ENCODE measurements around the gene OGA.

The OGA gene

DNA sequence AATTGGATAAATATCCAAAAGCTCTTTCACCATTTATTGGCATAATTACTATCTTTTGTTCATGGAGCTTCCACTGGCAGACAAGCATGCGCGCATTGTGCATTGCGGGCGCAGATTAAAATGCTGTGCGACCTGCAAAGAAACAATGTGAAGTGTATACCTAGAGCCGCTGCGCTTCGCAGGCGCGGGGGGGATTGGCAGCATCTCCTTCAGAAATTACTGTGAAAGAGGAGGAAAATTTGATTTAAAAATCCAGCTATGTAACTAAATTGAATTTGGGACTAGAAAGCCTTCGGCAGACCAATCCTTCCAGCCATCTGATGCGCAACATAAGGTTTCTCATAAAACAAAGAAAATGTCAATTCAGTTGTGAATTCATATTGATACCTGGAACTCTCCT, 24.7 kb downstream of the OGA start:
- no peak for TF ChIP-seq GATA3 (IDR thresholded peaks at IDR 0.05; ENCODE audit: low read depth, low read length)
- TF ChIP-seq GATA2 (IDR thresholded peaks at IDR 0.05; ENCODE audit: low read depth, low read length) = no peak

DNA sequence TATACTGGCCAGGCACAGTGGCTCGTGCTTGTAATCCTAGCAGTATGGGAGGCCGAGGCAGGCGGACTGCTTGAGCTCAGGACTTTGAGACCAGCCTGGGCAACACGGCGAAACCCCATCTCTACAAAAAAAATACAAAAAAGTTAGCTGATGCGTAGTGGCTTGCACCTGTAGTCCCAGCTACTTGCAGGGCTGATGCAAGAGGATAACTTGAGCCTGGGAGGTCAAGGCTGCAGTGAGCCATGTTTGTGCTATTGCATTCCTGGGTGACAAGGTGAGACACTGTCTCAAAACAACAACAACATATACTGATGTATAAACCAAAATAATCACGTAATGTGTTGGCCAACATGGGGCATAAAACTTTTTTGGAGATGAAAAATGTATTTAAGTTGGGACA, 28.6 kb downstream of the OGA start:
- TF ChIP-seq GATA3 (IDR thresholded peaks at IDR 0.05; ENCODE audit: low read depth, low read length) (no peak), GATA2 (IDR thresholded peaks at IDR 0.05; ENCODE audit: low read depth, low read length) (no peak)

DNA sequence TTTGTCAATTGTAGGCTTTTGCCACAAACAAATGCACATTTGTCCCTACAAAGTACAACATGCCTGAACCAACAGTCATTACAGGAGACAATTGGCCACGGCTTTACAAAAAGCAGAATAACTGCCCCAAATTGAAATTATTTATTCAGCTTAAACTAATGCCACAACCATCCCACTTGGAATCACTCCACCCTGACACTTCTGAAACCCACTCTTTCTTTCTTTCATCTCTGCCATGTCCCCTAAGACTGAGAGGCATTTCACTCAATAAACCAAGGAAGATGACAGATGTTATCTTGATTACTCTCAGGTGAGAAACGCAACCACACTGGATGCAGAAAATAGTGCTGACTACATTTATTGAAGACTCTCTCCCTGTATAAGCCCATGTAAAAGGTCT, 32.4 kb downstream of the OGA start:
- TF ChIP-seq GATA3 (IDR thresholded peaks at IDR 0.05; ENCODE audit: low read depth, low read length) (no peak), GATA2 (IDR thresholded peaks at IDR 0.05; ENCODE audit: low read depth, low read length) (no peak)

DNA sequence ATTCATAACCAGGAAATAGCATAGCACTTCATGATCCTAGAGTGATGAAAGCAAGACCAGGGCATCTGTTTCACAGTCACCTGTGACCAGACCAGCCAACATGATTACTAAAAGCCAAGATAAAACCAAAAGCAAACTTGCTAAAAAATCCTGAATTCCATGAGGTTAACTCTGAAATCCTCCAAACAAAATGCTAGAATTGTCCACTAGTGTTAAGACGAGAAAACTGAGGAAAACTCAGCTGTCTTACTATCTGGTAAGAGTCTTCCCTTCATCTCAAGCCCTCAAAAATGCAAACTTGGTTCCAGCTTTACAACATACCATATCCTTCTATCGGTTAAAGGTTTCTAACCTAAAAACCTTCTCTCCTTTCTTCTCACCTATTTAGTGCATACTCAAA, 33.7 kb downstream of the OGA start:
- TF ChIP-seq GATA3 (IDR thresholded peaks at IDR 0.05; ENCODE audit: low read depth, low read length) = no peak
- TF ChIP-seq GATA2 (IDR thresholded peaks at IDR 0.05; ENCODE audit: low read depth, low read length) = no peak

DNA sequence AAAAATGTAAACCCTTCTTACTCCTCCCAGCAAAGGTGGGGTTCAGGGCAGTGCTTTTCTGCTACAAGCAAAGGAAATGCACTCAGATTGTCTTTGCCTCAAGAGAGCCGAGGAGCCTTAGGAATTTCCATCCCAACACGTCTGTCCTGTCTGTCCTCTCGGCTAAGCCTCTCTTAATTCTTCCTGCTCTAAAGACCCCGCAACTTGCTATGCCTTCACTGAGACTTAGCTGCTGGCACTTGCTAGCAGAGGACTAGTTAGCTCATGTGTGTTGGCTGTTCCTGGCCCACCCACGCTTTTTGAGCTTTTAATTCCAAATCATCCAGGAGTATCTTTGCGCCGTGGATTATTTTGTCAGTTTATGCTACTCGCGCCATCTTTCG, 34.5 kb downstream of the OGA start:
- TF ChIP-seq GATA3 (IDR thresholded peaks at IDR 0.05; ENCODE audit: low read depth, low read length) (no peak), GATA2 (IDR thresholded peaks at IDR 0.05; ENCODE audit: low read depth, low read length) (no peak)

DNA sequence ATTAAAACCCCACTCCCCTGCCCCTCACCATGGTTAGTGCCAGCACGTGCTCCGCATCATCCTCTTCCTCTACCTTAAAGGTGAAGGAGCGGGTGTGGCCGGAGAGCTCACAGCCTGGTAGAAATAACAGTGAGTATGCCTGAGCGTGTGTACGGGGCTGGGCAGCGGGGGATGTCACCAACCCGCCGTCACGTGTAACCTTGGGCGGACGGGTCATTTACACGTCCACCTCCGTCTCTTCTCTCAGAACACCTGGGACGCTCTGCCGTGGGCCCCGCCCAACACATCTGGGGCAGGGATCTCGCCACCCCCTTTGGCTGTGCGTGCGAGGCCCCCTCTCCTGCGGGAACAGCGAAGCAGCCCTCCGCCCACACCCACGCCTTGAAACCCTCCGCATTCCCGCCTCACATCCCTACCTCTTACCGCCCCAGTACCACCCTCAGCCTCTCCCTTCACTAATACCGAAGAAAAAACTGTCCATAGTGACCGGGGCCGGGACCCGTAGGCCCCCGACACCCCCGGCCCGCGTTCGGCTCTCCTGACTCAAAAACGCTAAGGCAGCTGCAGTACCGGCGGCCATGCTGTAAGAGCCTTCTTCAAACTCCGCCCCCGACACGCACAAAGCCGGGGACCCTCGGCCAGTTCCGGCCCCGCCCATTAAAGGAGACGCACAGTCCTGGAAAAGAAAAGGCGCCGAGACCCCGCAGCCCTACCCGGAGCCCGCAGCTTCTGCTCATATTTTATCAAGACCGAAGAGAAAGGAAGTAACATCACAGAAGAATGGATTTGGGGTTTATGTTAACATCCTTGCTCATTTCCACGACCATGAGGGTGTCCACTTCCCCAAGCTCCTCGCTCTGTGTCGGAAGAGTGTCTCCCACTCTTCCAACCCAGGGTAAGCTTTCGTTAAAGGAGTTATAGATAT, 35.2 kb downstream of the OGA start, which contains the start of gene NPM3:
TSS of gene NPM3 (minus strand) at position 636 of the 925 bp plus-strand sequence. CDS start at position 580, 56 bp downstream.
- TF ChIP-seq GATA2 (IDR thresholded peaks at IDR 0.05; ENCODE audit: low read depth, low read length) = no peak
- no peak for TF ChIP-seq GATA3 (IDR thresholded peaks at IDR 0.05; ENCODE audit: low read depth, low read length)

DNA sequence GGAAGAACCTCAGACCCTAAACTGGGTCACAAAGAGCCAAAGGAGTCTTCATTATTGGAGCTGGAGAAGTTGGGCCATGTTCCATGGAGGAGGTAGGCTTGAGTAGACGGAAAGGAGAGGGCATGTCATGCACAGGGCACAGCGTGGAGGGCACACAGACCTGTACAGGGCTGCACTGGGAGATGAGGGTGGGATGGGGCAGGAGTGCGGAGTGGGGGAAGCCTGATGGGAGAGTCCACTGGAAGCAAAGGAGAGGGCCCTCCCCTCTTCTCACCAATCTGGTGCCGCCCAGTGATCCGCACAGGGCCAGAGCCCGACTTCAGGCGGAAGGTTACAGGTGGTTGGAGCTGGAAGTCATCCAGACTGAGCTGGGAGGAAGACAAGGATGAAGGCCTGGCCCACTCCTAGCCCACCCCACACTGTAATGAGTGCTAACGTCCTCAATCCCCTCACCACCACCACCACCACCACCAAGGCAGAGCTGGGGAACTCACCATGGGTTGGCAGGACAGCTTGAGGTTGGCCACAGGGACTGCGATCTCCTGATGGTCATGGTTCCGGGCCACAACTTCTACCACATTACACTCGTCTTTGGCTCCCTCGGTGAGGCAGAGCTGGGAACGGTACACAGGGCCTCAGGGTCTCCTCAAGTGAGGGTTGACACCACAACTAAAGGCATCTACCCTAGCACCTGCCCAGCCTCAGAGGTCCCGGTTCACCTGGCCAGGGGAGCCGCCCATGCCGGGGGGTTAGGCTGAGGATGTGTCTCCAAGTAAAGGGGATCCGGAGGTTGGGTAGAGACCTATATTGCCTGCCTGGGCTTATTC, 36.0 kb downstream of the OGA start:
- TF ChIP-seq GATA2 (IDR thresholded peaks at IDR 0.05; ENCODE audit: low read depth, low read length) (no peak), GATA3 (IDR thresholded peaks at IDR 0.05; ENCODE audit: low read depth, low read length) (no peak)

DNA sequence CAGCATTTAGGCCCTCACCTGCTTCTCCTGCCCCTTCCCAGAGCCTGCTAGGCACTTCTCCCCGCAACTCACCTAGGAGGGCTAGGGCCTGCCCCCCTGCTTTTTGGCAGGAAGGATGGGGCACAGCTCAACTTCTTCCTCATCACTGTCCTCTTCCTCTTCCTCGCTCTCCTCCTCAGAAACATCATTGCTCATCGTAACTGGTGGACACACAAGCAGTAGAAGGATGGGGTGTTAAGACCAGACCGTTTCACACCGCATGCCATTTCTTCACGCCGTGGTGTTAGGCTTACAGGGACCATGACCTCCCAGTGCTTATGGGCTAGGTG, 36.6 kb downstream of the OGA start:
- TF ChIP-seq GATA2 (IDR thresholded peaks at IDR 0.05; ENCODE audit: low read depth, low read length) (no peak), GATA3 (IDR thresholded peaks at IDR 0.05; ENCODE audit: low read depth, low read length) (no peak)

DNA sequence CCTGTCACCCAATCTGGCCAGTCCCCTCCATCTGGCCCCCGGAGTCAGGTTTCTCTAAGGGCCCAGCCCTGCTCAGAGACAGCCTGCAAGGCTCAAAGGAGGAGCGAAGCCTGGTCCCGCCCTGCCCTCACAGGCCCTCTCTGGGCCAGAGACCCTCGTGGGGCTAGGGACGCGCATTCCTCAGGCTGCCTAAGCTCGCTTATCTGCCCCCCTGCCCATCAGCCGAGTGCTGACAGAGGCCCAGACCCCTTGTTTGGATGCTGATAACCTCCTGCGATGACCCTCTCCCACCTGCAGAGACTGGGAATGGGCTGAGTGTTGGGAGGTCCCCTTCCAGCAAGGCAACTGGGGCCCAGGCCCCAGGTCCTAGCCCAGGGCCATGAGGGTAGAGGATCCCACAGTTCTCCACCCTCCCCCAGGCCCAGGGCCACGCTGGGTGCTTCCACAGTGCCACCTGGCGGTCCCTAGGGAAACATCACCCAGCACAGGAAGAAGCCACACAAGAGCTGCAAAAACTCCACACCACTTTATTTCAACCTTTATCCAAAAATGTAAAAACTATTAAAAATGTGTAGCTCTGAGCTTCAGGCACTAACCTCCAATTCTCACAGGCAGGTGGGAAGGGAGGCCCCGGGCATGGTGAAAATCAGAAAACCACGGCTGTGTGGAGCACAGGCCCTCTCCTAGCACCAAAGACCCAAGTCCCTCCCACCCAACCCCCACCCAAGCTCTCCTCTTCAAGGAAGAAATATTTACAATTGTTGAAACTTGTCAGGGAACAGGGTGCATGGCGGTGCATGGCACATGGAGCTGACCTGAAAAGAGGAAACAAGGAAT, 37.2 kb downstream of the OGA start:
- TF ChIP-seq GATA2 (IDR thresholded peaks at IDR 0.05; ENCODE audit: low read depth, low read length) (no peak), GATA3 (IDR thresholded peaks at IDR 0.05; ENCODE audit: low read depth, low read length) (no peak)

DNA sequence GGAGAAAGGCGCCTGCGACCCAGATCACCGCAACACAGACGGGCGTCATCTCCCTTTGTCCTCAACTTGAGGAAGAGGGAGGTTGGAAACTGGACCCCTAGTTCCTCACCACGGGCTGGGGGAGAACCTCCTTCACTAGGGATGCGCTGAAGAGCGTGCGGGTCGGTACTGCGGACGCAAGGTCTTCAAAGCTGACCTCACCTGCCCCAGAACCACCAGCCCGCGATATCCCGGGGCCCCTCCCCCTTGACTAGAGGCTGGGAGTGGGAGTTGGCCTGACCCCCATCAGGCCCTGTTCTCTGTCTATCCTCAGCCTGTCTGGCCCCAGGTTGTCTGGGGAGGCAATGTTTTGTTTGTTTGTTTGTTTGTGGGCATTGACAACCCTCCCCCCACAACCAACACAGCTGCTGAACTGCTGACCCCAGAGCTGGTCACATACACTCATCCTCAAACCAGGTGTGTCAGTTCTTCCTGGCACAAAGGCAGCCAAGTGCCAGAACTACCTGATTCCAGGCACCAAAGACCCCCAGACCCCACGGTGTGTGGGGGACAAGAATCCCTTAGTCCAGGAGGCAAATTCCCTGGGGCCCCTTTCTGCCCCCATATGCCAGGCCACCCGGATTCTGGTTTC, 37.9 kb downstream of the OGA start:
- no peak for TF ChIP-seq GATA2 (IDR thresholded peaks at IDR 0.05; ENCODE audit: low read depth, low read length)
- TF ChIP-seq GATA3 (IDR thresholded peaks at IDR 0.05; ENCODE audit: low read depth, low read length) = no peak

DNA sequence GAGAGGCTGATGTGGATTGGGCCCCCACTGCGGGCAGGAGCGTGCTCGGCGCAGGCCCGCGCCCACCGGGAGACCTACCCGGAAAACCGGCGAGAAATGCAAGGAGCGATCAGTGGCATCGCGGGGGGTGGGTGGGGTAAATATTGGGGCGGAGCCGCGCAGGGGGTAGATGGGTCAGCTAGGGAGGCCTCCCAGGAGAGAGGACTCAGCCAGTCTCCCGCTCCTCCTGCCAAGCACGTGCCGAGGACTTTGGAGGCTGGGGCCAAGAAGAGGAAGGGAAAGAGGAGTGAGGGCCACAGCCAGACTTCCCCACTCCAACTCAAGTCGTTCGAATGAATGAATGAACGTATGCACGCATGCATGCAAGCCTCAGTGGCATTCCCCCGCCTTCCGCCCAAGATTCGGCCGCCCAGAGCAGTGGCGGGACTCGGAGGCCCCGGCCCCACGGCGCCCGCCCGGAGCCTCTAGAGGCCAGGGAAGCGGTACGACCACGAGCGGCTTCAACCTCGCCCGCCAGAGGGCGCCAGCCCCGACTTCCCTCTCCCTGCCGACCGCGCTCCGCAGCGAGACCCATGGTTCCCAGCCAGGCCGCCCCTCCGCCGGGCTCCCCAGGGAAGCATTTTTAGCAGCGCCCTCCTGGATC, 38.6 kb downstream of the OGA start:
- no peak for TF ChIP-seq GATA2 (IDR thresholded peaks at IDR 0.05; ENCODE audit: low read depth, low read length)
- TF ChIP-seq GATA3 (IDR thresholded peaks at IDR 0.05; ENCODE audit: low read depth, low read length) = no peak

DNA sequence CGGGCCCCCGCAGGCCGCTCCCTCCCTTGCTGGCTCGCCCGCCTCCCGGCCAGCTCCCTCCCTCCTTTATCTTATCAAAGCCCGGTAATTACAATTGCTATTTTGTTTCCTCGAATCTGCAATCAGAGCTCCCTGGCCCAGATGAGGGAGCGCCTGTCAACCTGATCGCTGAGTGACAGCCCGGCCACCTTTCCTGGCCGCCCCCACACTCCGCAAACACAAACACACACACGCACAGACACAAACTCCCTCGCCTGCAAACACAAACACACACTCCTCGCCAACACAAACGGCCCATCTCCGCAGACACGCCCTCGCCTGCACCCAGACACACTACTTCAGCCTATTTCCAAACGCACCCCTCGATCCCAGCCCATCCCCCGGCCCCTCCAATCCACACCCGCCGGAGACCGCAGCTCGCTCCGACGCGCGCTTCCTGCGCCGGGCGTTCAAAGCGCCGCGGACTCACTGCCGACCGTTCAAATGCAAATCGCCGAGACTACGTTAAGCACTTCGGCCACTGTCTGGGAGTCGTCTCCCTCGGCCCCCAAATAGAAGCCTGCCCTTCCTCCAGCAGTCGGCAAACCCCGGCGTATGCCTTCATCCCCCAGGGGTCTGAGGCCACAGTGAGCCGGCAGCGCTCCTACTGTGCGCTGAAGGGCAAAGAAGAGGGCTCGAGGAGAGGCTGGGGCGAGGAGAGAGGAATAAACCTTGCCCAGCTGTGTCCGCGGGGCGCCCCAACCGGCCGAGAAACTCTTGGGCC, 39.3 kb downstream of the OGA start:
- no peak for TF ChIP-seq GATA3 (IDR thresholded peaks at IDR 0.05; ENCODE audit: low read depth, low read length)
- TF ChIP-seq GATA2 (IDR thresholded peaks at IDR 0.05; ENCODE audit: low read depth, low read length) = no peak

All from SH-SY5Y (cell line).